A549 (cell line): ENCODE data around the gene TMEM144.

ENCODE experiments used
- CTCF ChIP-seq: fragments of >200 bp; sonication (Bioruptor Twin); formaldehyde crosslinking; IDR thresholded peaks from 3 replicates; pipeline ENCODE4 v1.5.1; 2016
- POLR2A ChIP-seq: IDR thresholded peaks from 2 replicates; pipeline ENCODE4 v1.6.1; 2012; ENCODE audit warnings: mild to moderate bottlenecking, low read length
- RNF2 ChIP-seq: fragments of 200-600 bp; sonication (generic); IDR thresholded peaks from 2 replicates; pipeline ENCODE4 v1.6.1; 2016; ENCODE audit warnings: low read depth, mild to moderate bottlenecking, antibody characterized with exemption, moderate library complexity, borderline replicate concordance
- ZFP36 ChIP-seq: fragments of 450-650 bp; IDR thresholded peaks from 2 replicates; pipeline ENCODE4 v1.6.1; 2014; ENCODE audit warnings: borderline replicate concordance; ENCODE audit not compliant: partially characterized antibody

- TF ChIP-seq CTCF (no peak), ZFP36 (no peak), RNF2 (no peak), POLR2A (no peak)
Measured at GRCh38 chr4:158200214-158200613, 10.1 kb upstream of the TMEM144 start.
